H1 (cell line): ENCODE data around the gene MTO1. TPM values are rescaled to one million over a fixed set of nuclear protein-coding genes. Genes with fewer than 3 reads are reported as not detected.

Experiments used
- CTCF ChIA-PET: fragments of 300-600 bp; sonication (Branson Sonifier 250); formaldehyde crosslinking; loops from one replicate; lab custom pipeline; 2021; ENCODE audit not compliant: partially characterized antibody; lab: Charles Lee
- POLR2A ChIA-PET: fragments of 300-600 bp; sonication (Branson Sonifier 250); formaldehyde crosslinking; loops from one replicate; lab custom pipeline; 2021; ENCODE audit warnings: inconsistent platforms; ENCODE audit not compliant: partially characterized antibody; lab: Charles Lee
- DNase-seq, 2 experiments: peaks; one replicate each; pipeline versions ENCODE4 v3.0.0 to v3.0.0-alpha.2; 2010 to 2022; ENCODE audit warnings: low spot score in 2 of 2, low read depth in 1 of 2, mixed read lengths in 1 of 2
- FAIRE-seq: peaks from 2 replicates; lab custom pipeline; 2011; peaks lifted over from hg19 to GRCh38; lab: Jason Lieb, UNC
- H2AFZ ChIP-seq: 2 replicates; pipeline ENCODE4 v1.8.1; 2012; ENCODE audit warnings: low read length, inconsistent platforms
- H2AK5ac ChIP-seq: 2 replicates; pipeline ENCODE4 v1.6.1; 2013; ENCODE audit warnings: low read depth, low read length
- H2BK120ac ChIP-seq: replicated peaks from 2 replicates; pipeline ENCODE3; 2013; ENCODE audit warnings: low read depth, low read length, inconsistent platforms
- H2BK12ac ChIP-seq: 2 replicates; pipeline ENCODE4 v1.6.1; 2013; ENCODE audit warnings: low read depth, low read length
- H2BK15ac ChIP-seq: 2 replicates; pipeline ENCODE4 v1.6.1; 2013; ENCODE audit warnings: low read length
- H2BK20ac ChIP-seq: 2 replicates; pipeline ENCODE4 v1.6.1; 2013; ENCODE audit warnings: low read length
- H2BK5ac ChIP-seq: 2 replicates; pipeline ENCODE4 v1.6.1; 2013; ENCODE audit warnings: low read depth, low read length
- H3K14ac ChIP-seq: 2 replicates; pipeline ENCODE4 v1.6.1; 2013; ENCODE audit warnings: inconsistent platforms; ENCODE audit not compliant: insufficient read length
- H3K18ac ChIP-seq: 2 replicates; pipeline ENCODE4 v1.6.1; 2013; ENCODE audit warnings: low read length; ENCODE audit errors: extremely low read depth
- H3K23ac ChIP-seq: 2 replicates; pipeline ENCODE4 v1.6.1; 2013; ENCODE audit warnings: inconsistent platforms; ENCODE audit not compliant: insufficient read length
- H3K23me2 ChIP-seq: 2 replicates; pipeline ENCODE4 v1.6.1; 2013; ENCODE audit warnings: low read depth, low read length
- H3K27ac ChIP-seq: 2 replicates; pipeline ENCODE4 v1.6.1; 2011; ENCODE audit warnings: low read depth, low read length, inconsistent platforms
- H3K27me3 ChIP-seq, 4 experiments: replicated peaks in 1 of 4; 1 replicate in 1 of 4; 2 replicates in 3 of 4; pipeline versions ENCODE4 v1.6.1 to v1.8.1; 2011 to 2013; ENCODE audit warnings: low read length in 3 of 4, mild to moderate bottlenecking in 3 of 4, inconsistent platforms in 2 of 4, mixed read lengths in 2 of 4, moderate library complexity in 1 of 4; ENCODE audit not compliant: control insufficient read depth in 3 of 4, insufficient read depth in 3 of 4; ENCODE audit errors: extremely low read depth in 1 of 4
- H3K36me3 ChIP-seq, 4 experiments: 2 replicates each; pipeline versions ENCODE4 v1.6.1 to v1.8.1; 2011 to 2013; ENCODE audit warnings: mild to moderate bottlenecking in 4 of 4, low read length in 3 of 4, moderate library complexity in 2 of 4, control low read depth in 1 of 4, inconsistent platforms in 1 of 4; ENCODE audit not compliant: insufficient read depth in 4 of 4, control insufficient read depth in 2 of 4
- H3K4ac ChIP-seq: replicated peaks from 2 replicates; pipeline ENCODE3; 2013; ENCODE audit warnings: low read length, low read depth, mixed read lengths, inconsistent platforms; ENCODE audit not compliant: insufficient read length
- H3K4me1 ChIP-seq, 4 experiments: replicated peaks in 1 of 4; 1 replicate in 1 of 4; 2 replicates in 3 of 4; pipeline versions ENCODE4 v1.6.1 to v1.8.1; 2011 to 2013; ENCODE audit warnings: low read length in 3 of 4, inconsistent platforms in 2 of 4, mixed read lengths in 1 of 4; ENCODE audit not compliant: insufficient read depth in 4 of 4, control insufficient read depth in 3 of 4
- H3K4me2 ChIP-seq, 2 experiments: 2 replicates each; pipeline versions ENCODE4 v1.6.1 to v1.8.1; 2011 to 2013; ENCODE audit warnings: low read depth in 2 of 2, low read length in 2 of 2, control low read depth in 1 of 2, inconsistent platforms in 1 of 2, mild to moderate bottlenecking in 1 of 2; ENCODE audit not compliant: insufficient read depth in 1 of 2
- H3K4me3 ChIP-seq, 4 experiments: fragments of 200-600, 300-600 bp in 1 of 4; sonication (generic), shearing (Covaris generic), sonication (Bioruptor Twin) in 1 of 4; 2 replicates each; pipeline versions ENCODE4 v1.5.1 to v1.8.1; 2011 to 2016; ENCODE audit warnings: low read length in 4 of 4, low read depth in 3 of 4, control low read depth in 2 of 4, inconsistent platforms in 2 of 4, mild to moderate bottlenecking in 2 of 4, mixed read lengths in 1 of 4, moderate library complexity in 1 of 4; ENCODE audit not compliant: insufficient read depth in 2 of 4; ENCODE audit errors: extremely low read depth in 1 of 4
- H3K56ac ChIP-seq: replicated peaks from 2 replicates; pipeline ENCODE3; 2013; ENCODE audit warnings: low read depth, mild to moderate bottlenecking, mixed read lengths, low read length, inconsistent platforms; ENCODE audit not compliant: insufficient read length
- H3K79me1 ChIP-seq: 2 replicates; pipeline ENCODE4 v1.6.1; 2013; ENCODE audit warnings: low read depth, low read length, control low read depth
- H3K79me2 ChIP-seq, 2 experiments: 2 replicates each; pipeline versions ENCODE4 v1.6.1 to v1.8.1; 2012 to 2013; ENCODE audit warnings: low read length in 2 of 2, mild to moderate bottlenecking in 2 of 2, inconsistent platforms in 1 of 2; ENCODE audit not compliant: insufficient read depth in 2 of 2, control insufficient read depth in 1 of 2
- H3K9ac ChIP-seq, 4 experiments: replicated peaks in 1 of 4; 1 replicate in 1 of 4; 2 replicates in 3 of 4; pipeline versions ENCODE4 v1.6.1 to v1.8.1; 2011 to 2013; ENCODE audit warnings: low read depth in 3 of 4, low read length in 3 of 4, control low read depth in 2 of 4, mild to moderate bottlenecking in 2 of 4, moderate library complexity in 2 of 4, inconsistent platforms in 1 of 4; ENCODE audit errors: extremely low read depth in 1 of 4
- H3K9me3 ChIP-seq, 2 experiments: 2 replicates each; pipeline versions ENCODE4 v1.6.1 to v1.8.1; 2012 to 2013; ENCODE audit warnings: mild to moderate bottlenecking in 2 of 2, moderate library complexity in 2 of 2, control low read depth in 1 of 2, inconsistent platforms in 1 of 2, low read depth in 1 of 2, low read length in 1 of 2, mixed read lengths in 1 of 2; ENCODE audit not compliant: insufficient read depth in 2 of 2
- H4K20me1 ChIP-seq, 2 experiments: replicated peaks in 1 of 2; 2 replicates each; pipeline versions ENCODE3 to v1.8.1; 2011 to 2013; ENCODE audit warnings: inconsistent platforms in 2 of 2, low read length in 2 of 2, mild to moderate bottlenecking in 1 of 2; ENCODE audit not compliant: insufficient read depth in 2 of 2, control insufficient read depth in 1 of 2
- H4K5ac ChIP-seq: 2 replicates; pipeline ENCODE4 v1.6.1; 2013; ENCODE audit warnings: low read length, low read depth, mixed read lengths, inconsistent platforms; ENCODE audit not compliant: insufficient read length
- H4K8ac ChIP-seq: 2 replicates; pipeline ENCODE4 v1.8.0; 2013; ENCODE audit warnings: mild to moderate bottlenecking, moderate library complexity, low read length, inconsistent platforms; ENCODE audit not compliant: insufficient read depth; ENCODE audit errors: extremely low read depth
- H4K91ac ChIP-seq: replicated peaks from 2 replicates; pipeline ENCODE3; 2013; ENCODE audit warnings: low read length, mixed read lengths, inconsistent platforms; ENCODE audit not compliant: insufficient read length
- CHD2 ChIP-seq: IDR thresholded peaks from 2 replicates; pipeline ENCODE4 v1.6.1; 2012; ENCODE audit warnings: low read length, improper control_type of control experiment
- EZH2 ChIP-seq: fragments of 200-600 bp; sonication (generic); IDR thresholded peaks from 2 replicates; pipeline ENCODE4 v1.7.1; 2012; ENCODE audit warnings: low read depth, mild to moderate bottlenecking, moderate library complexity, low read length, inconsistent platforms; ENCODE audit not compliant: severe bottlenecking
- GABPA ChIP-seq: IDR thresholded peaks from 2 replicates; pipeline ENCODE4 v1.6.1; 2011; ENCODE audit warnings: mild to moderate bottlenecking, low read length, moderate library complexity, borderline replicate concordance; ENCODE audit not compliant: insufficient read depth
- GTF2F1 ChIP-seq: IDR thresholded peaks from 2 replicates; pipeline ENCODE4 v1.6.1; 2012; ENCODE audit warnings: low read depth, low read length, improper control_type of control experiment, borderline replicate concordance
- HDAC2 ChIP-seq, 2 experiments: fragments of 300-600 bp in 1 of 2; sonication (generic) in 1 of 2; IDR thresholded peaks; 2 replicates each; pipeline ENCODE4 v1.6.1; 2011 to 2012; ENCODE audit warnings: low read depth in 2 of 2, low read length in 2 of 2, mild to moderate bottlenecking in 2 of 2, moderate library complexity in 2 of 2, borderline replicate concordance in 1 of 2, inconsistent platforms in 1 of 2
- RAD21 ChIP-seq, 2 experiments: IDR thresholded peaks in 1 of 2; conservative IDR thresholded peaks in 1 of 2; 2 replicates each; pipeline ENCODE4 v1.6.1; 2011; ENCODE audit warnings: low read depth in 2 of 2, low read length in 2 of 2, improper control_type of control experiment in 1 of 2, inconsistent platforms in 1 of 2, mild to moderate bottlenecking in 1 of 2, moderate library complexity in 1 of 2
- SAP30 ChIP-seq: fragments of 300-600 bp; sonication (generic); IDR thresholded peaks from 2 replicates; pipeline ENCODE4 v1.7.1; 2012; ENCODE audit warnings: low read length, moderate library complexity, mild to moderate bottlenecking, inconsistent platforms; ENCODE audit not compliant: insufficient read depth, insufficient replicate concordance
- SIX5 ChIP-seq: IDR thresholded peaks from 2 replicates; pipeline ENCODE4 v1.6.1; 2011; ENCODE audit warnings: mild to moderate bottlenecking, low read depth, low read length
- SP4 ChIP-seq: IDR thresholded peaks from 2 replicates; pipeline ENCODE4 v1.6.1; 2012; ENCODE audit warnings: low read length, inconsistent platforms
- SRF ChIP-seq: IDR thresholded peaks from 2 replicates; pipeline ENCODE4 v1.6.1; 2011; ENCODE audit warnings: mild to moderate bottlenecking, low read depth, low read length, moderate library complexity
- TAF1 ChIP-seq: IDR thresholded peaks from 2 replicates; pipeline ENCODE4 v1.6.1; 2011; ENCODE audit warnings: mild to moderate bottlenecking, low read depth, low read length
- TCF12 ChIP-seq: IDR thresholded peaks from 2 replicates; pipeline ENCODE4 v1.6.1; 2011; ENCODE audit warnings: low read depth, mild to moderate bottlenecking, low read length
- TEAD4 ChIP-seq: IDR thresholded peaks from 2 replicates; pipeline ENCODE4 v1.6.1; 2012; ENCODE audit warnings: low read depth, low read length, inconsistent platforms, mixed read lengths
- ZNF274 ChIP-seq: IDR thresholded peaks from 2 replicates; pipeline ENCODE4 v1.7.0; 2012; ENCODE audit warnings: low read length, borderline replicate concordance; ENCODE audit errors: extremely low read depth
- WGBS, 2 experiments: shearing (Covaris generic) in 1 of 2; methylation state at CpG; one replicate each; pipeline versions ENCODE4 v1.1.6 to v1.1.7; 2013 to 2015; ENCODE audit warnings: low lambda C conversion rate in 2 of 2, mixed read lengths in 2 of 2, inconsistent platforms in 1 of 2, low coverage in 1 of 2, missing lambda C conversion rate in 1 of 2; ENCODE audit not compliant: insufficient replicate concordance in 2 of 2, insufficient coverage in 1 of 2, insufficient read length in 1 of 2; ENCODE audit errors: extremely low coverage in 1 of 2, missing lambda C conversion rate in 1 of 2; 5-methylcytosine and 5-hydroxymethylcytosine counted together
- polyA plus RNA-seq, 7 experiments: library from polyadenylated mRNA; depleted of rRNA in 3 of 7; stranded (reverse) in 5 of 7; unstranded in 2 of 7; fragments of >200 nt in 5 of 7; fragments of 200-250 nt in 2 of 7; gene quantifications; 1 replicate in 5 of 7; 2 replicates in 1 of 7; 4 replicates in 1 of 7; pipeline versions ENCODE4 v1.2.1 to v1.2.3, GENCODE V29; 2011 to 2013; ENCODE audit warnings: missing spikeins in 2 of 7, mixed read lengths in 2 of 7
- total RNA-seq: library from RNA; stranded (reverse); fragmentation: NEBNext Ultra II Directional; extraction: Animal tissue kit (Norgen Biotek cat#: 25700); gene quantifications from 2 replicates; pipeline ENCODE4 v1.2.1, GENCODE V29; 2021

Gene MTO1
- total and polyA plus RNA-seq, 2 of the 8 experiments (the other 6 are each of a cell fraction or from before 2014, with no cell fraction given) = 20.9 to 31.6 TPM

GRCh38 chr6:73514746-73515110 is 53.2 kb downstream of the MTO1 start:
- Histone ChIP-seq H3K14ac (no peak overlapping the region), H3K23me2 (peaks cover 2% of the 10 kb centered on the region; the same call in 1 of the 2 replicates), H3K56ac (no peak overlapping the region), H2AK5ac (no peak overlapping the region), H3K27me3 (no peaks in the 10 kb centered on the region), H3K79me1 (no peaks in the 10 kb centered on the region), H3K9ac (no peak overlapping the region), H3K4me3 (no peak overlapping the region), H3K27ac (no peak overlapping the region), H3K4me2 (no peak overlapping the region), H4K91ac (no peak overlapping the region), H2BK12ac (no peak overlapping the region), H3K79me2 (peaks cover 0 to 23% of the 10 kb centered on the region in 2 experiments; a peak in 3 of 4 replicates), H3K4me1 (peaks cover 0 to 3% (median 3%) of the 10 kb centered on the region in 4 experiments; a peak in 4 of 7 replicates), H2AFZ (no peak overlapping the region), H3K18ac (no peak overlapping the region), H3K23ac (no peak overlapping the region), H3K4ac (no peak overlapping the region), H2BK15ac (no peak overlapping the region), H4K20me1 (peaks cover 0 to 6% of the 10 kb centered on the region in 2 experiments), H3K9me3 (no peaks in the 10 kb centered on the region), H3K36me3 (peaks cover 34 to 45% (median 42%) of the 10 kb centered on the region in 4 experiments), H2BK5ac (no peak overlapping the region), H2BK120ac (no peak overlapping the region), H4K5ac (no peak overlapping the region), H2BK20ac (no peak overlapping the region), H4K8ac (no peak overlapping the region)
- ChIA-PET CTCF (interaction anchor here (1.0 to 4.5 kb wide), 4 partner anchors 11 to 97 kb away, joined by 3 to 35 read pairs (median 6); no protein-coding TSS in a partner anchor), POLR2A (interaction anchor here (0.6 to 27.5 kb wide), 26 partner anchors 9 to 216 kb away, joined by 3 to 1482 read pairs (median 10); partner anchors contain the start of genes CGAS, EEF1A1, MTO1 and SLC17A5)
- FAIRE-seq (no peak), DNase-seq (no peak)
- WGBS, 2 experiments = 25% methylated on average over 3 of the region's 3 CpGs; no CpG with 5 or more reads in 1 of the 2 experiments
- TF ChIP-seq TCF12 (no peak), SAP30 (no peak), ZNF274 (no peak), SRF (no peak), EZH2 (no peak), TAF1 (no peak), RAD21 (IDR thresholded peaks at IDR 0.05 in 1 of 2, conservative IDR thresholded peaks at IDR 0.05 in 1 of 2; ENCODE audit: low read depth in 2 of 2, low read length in 2 of 2) (no peak), CHD2 (no peak), SIX5 (no peak), GTF2F1 (no peak), TEAD4 (no peak), GABPA (no peak), HDAC2 (IDR thresholded peaks at IDR 0.05; ENCODE audit: borderline replicate concordance in 1 of 2, low read depth in 2 of 2, low read length in 2 of 2) (no peak), SP4 (no peak)
